K562 (cell line): ENCODE results near the gene CAPN12. TPM values are rescaled to one million over a fixed set of nuclear protein-coding genes. Genes with fewer than 3 reads are reported as not detected.

Experiments used
- ATAC-seq: fragments of 200-7000 bp; cut with Tn5 transposase; 3 replicates; pipeline ENCODE4 v1.9.1; 2020; ENCODE audit warnings: moderate library complexity
- BruUV-seq: library from RNA; stranded (reverse); fragments of 400-500 nt; replicated peaks from 2 replicates; lab custom pipeline; 2021; lab: Mats Ljungman, UMichigan
- CTCF ChIA-PET: fragments of 300-600 bp; formaldehyde crosslinking; extraction: SDS; loops from one replicate; lab custom pipeline; 2021; ENCODE audit warnings: low intra/inter-chr PET ratio; lab: Yijun Ruan, JAX
- POLR2A ChIA-PET: fragments of 300-600, 350-650 bp; sonication (Branson Sonifier 250); formaldehyde crosslinking; extraction: SDS; loops from one replicate; lab custom pipeline; 2021; ENCODE audit warnings: antibody characterized with exemption, inconsistent platforms; lab: Yijun Ruan, JAX
- DNase-seq, 4 experiments: peaks; one replicate each; pipeline versions ENCODE4 v3.0.0 to v3.0.0-alpha.2; 2011 to 2018; ENCODE audit warnings: low spot score in 3 of 4, mixed read lengths in 3 of 4; ENCODE audit errors: extremely low read depth in 1 of 4
- FAIRE-seq: peaks from 2 replicates; lab custom pipeline; 2011; peaks lifted over from hg19 to GRCh38; lab: Jason Lieb, UNC
- H2AFZ ChIP-seq: 2 replicates; pipeline ENCODE4 v1.6.0; 2011; ENCODE audit warnings: low read depth, low read length, control low read depth, inconsistent platforms
- H3K27ac ChIP-seq: fragments of 200-600 bp; 3 replicates; pipeline ENCODE4 v1.8.0; 2011; ENCODE audit warnings: low read depth, mild to moderate bottlenecking, control low read depth, inconsistent platforms, low read length, moderate library complexity, mixed read lengths; ENCODE audit errors: extremely low read depth
- H3K27me3 ChIP-seq, 2 experiments: fragments of 300-600 bp in 1 of 2; 2 replicates in 1 of 2; 3 replicates in 1 of 2; pipeline versions ENCODE4 v1.6.0 to v1.8.0; 2011; ENCODE audit warnings: inconsistent platforms in 2 of 2, low read length in 2 of 2, mild to moderate bottlenecking in 1 of 2, mixed read lengths in 1 of 2, moderate library complexity in 1 of 2; ENCODE audit not compliant: control insufficient read depth in 2 of 2, insufficient read depth in 2 of 2
- H3K36me3 ChIP-seq: fragments of 300-600 bp; 3 replicates; pipeline ENCODE4 v1.8.0; 2011; ENCODE audit warnings: mild to moderate bottlenecking, low read length, inconsistent platforms; ENCODE audit not compliant: control insufficient read depth, insufficient read depth
- H3K4me1 ChIP-seq, 2 experiments: fragments of 200-600 bp in 1 of 2; replicated peaks in 1 of 2; 2 replicates in 1 of 2; 3 replicates in 1 of 2; pipeline versions ENCODE4 v1.5.1 to v1.8.0; 2011; ENCODE audit warnings: inconsistent platforms in 2 of 2, low read length in 2 of 2, mild to moderate bottlenecking in 1 of 2, mixed read lengths in 1 of 2, moderate library complexity in 1 of 2; ENCODE audit not compliant: control insufficient read depth in 2 of 2, insufficient read depth in 2 of 2
- H3K4me2 ChIP-seq: 2 replicates; pipeline ENCODE4 v1.6.1; 2011; ENCODE audit warnings: low read length, control low read depth, inconsistent platforms, mixed read lengths; ENCODE audit not compliant: insufficient read depth
- H3K4me3 ChIP-seq: fragments of 200-600 bp; sonication (generic), shearing (Covaris generic); 2 replicates; pipeline ENCODE4 v1.5.1; 2016; ENCODE audit warnings: control low read depth, inconsistent platforms
- H3K79me2 ChIP-seq: fragments of 200-600 bp; 3 replicates; pipeline ENCODE4 v1.8.0; 2011; ENCODE audit warnings: low read length, inconsistent platforms; ENCODE audit not compliant: control insufficient read depth, insufficient read depth
- H3K9ac ChIP-seq, 2 experiments: 2 replicates each; pipeline versions ENCODE4 v1.6.0 to v1.6.1; 2011; ENCODE audit warnings: low read depth in 2 of 2, low read length in 2 of 2, control low read depth in 1 of 2, inconsistent platforms in 1 of 2, mild to moderate bottlenecking in 1 of 2, mixed read lengths in 1 of 2; ENCODE audit not compliant: insufficient read depth in 1 of 2
- H3K9me1 ChIP-seq: one replicate; pipeline ENCODE4 v1.6.0; 2011; ENCODE audit warnings: inconsistent platforms, mild to moderate bottlenecking, low read length, moderate library complexity; ENCODE audit not compliant: control insufficient read depth, insufficient read depth
- H3K9me3 ChIP-seq: replicated peaks from 2 replicates; pipeline ENCODE4 v1.5.1; 2011; ENCODE audit warnings: low read depth, low read length, inconsistent platforms; ENCODE audit not compliant: control insufficient read depth, insufficient read depth
- H4K20me1 ChIP-seq: replicated peaks from 2 replicates; pipeline ENCODE4 v1.6.1; 2011; ENCODE audit warnings: low read length, inconsistent platforms, mixed read lengths; ENCODE audit not compliant: control insufficient read depth, insufficient read depth
- CHD4 ChIP-seq: fragments of 200-600 bp; sonication (generic); IDR thresholded peaks from 3 replicates; pipeline ENCODE4 v1.6.1; 2012; ENCODE audit warnings: low read depth, mild to moderate bottlenecking, mixed read lengths, low read length, inconsistent platforms; ENCODE audit not compliant: insufficient read depth, insufficient replicate concordance, poor library complexity, severe bottlenecking
- CTCF ChIP-seq, 3 experiments: IDR thresholded peaks in 2 of 3; conservative IDR thresholded peaks in 1 of 3; 2 replicates each; pipeline ENCODE4 v1.5.1; 2011 to 2012; ENCODE audit warnings: low read length in 3 of 3, mild to moderate bottlenecking in 3 of 3, control low read depth in 2 of 3, improper control_type of control experiment in 1 of 3, inconsistent platforms in 1 of 3, low read depth in 1 of 3, mixed read lengths in 1 of 3, moderate library complexity in 1 of 3; ENCODE audit not compliant: insufficient read depth in 2 of 3
- CTCFL ChIP-seq: IDR thresholded peaks from 2 replicates; pipeline ENCODE4 v1.6.1; 2011; ENCODE audit warnings: borderline replicate concordance, low read depth, mild to moderate bottlenecking, moderate library complexity, low read length; ENCODE audit not compliant: insufficient read depth, poor library complexity, severe bottlenecking
- HMGN3 ChIP-seq: IDR thresholded peaks from 2 replicates; pipeline ENCODE4 v1.6.1; 2011; ENCODE audit warnings: borderline replicate concordance, low read depth, mild to moderate bottlenecking, mixed read lengths, low read length; ENCODE audit not compliant: insufficient read length; ENCODE audit errors: extremely low read depth
- NUFIP1 ChIP-seq: fragments of 450-650 bp; IDR thresholded peaks from 2 replicates; pipeline ENCODE4 v1.6.1; 2018; ENCODE audit not compliant: partially characterized antibody
- POLR2G ChIP-seq: fragments of 200-400 bp; formaldehyde crosslinking; IDR thresholded peaks from 2 replicates; pipeline ENCODE4 v1.6.1; 2017; ENCODE audit warnings: low read depth, mild to moderate bottlenecking, antibody characterized with exemption, low read length, moderate library complexity
- RAD21 ChIP-seq, 2 experiments: fragments of 250-450 bp in 1 of 2; fragments of 450-650 bp in 1 of 2; sonication (Bioruptor Pico) in 1 of 2; formaldehyde crosslinking in 1 of 2; IDR thresholded peaks in 1 of 2; conservative IDR thresholded peaks in 1 of 2; 2 replicates each; pipeline versions ENCODE4 v1.4.0 to v1.8.0; 2020 to 2022; ENCODE audit warnings: mild to moderate bottlenecking in 2 of 2, moderate library complexity in 1 of 2
- RBM22 ChIP-seq: fragments of 200-400 bp; formaldehyde crosslinking; IDR thresholded peaks from 2 replicates; pipeline ENCODE4 v1.6.1; 2018; ENCODE audit warnings: low read length, low read depth; ENCODE audit not compliant: poor library complexity, severe bottlenecking
- ZBTB33 ChIP-seq: sonication (generic); formaldehyde crosslinking; IDR thresholded peaks from 2 replicates; pipeline ENCODE4 v1.8.1; 2023; ENCODE audit warnings: mild to moderate bottlenecking, missing genetic modification reagents
- WGBS: fragments of 100-300 bp; shearing (Covaris generic); methylation state at CpG from one replicate; pipeline ENCODE4 v1.1.6; 2016; ENCODE audit warnings: low coverage, mixed read lengths; ENCODE audit not compliant: insufficient coverage; ENCODE audit errors: missing lambda C conversion rate; 5-methylcytosine and 5-hydroxymethylcytosine counted together
- in situ Hi-C: fragments of 300-500 bp; cut with MboI; formaldehyde crosslinking; loops from 4 replicates; pipeline ENCODE4 v1.15.0; 2018; ENCODE audit warnings: inconsistent platforms, mixed read lengths
- intact Hi-C: fragments of 100-400 bp; cut with micrococcal nuclease; formaldehyde crosslinking; loops from 2 replicates; pipeline ENCODE4 v1.14.2; 2022
- polyA plus RNA-seq, 8 experiments: library from polyadenylated mRNA; depleted of rRNA in 4 of 8; stranded (reverse) in 5 of 8; unstranded in 3 of 8; fragments of >200 nt; fragmentation: Nextera tagmentation in 2 of 8; fragmentation: Illumina TruSeq in 1 of 8; extraction: Ambion mirVana in 2 of 8; extraction: Trizol in 1 of 8; gene quantifications; 2 replicates each; pipeline versions ENCODE4 v1.2.1 to v1.2.3, GENCODE V29; 2011 to 2014; ENCODE audit warnings: inconsistent platforms in 1 of 8, missing spikeins in 1 of 8
- total RNA-seq, 7 experiments: library from RNA; depleted of rRNA in 6 of 7; stranded (reverse); fragments of >200 nt in 6 of 7; fragmentation: Illumina TruSeq in 2 of 7; extraction: Trizol in 2 of 7; gene quantifications; 2 replicates each; pipeline versions ENCODE4 v1.2.1 to v1.2.3, GENCODE V29; 2011 to 2021; ENCODE audit warnings: low replicate concordance in 1 of 7

Gene CAPN12
- total and polyA plus RNA-seq, 9 of the 15 experiments (the other 6 are each of a cell fraction or from before 2014, with no cell fraction given): 0.83 to 7.0 (median 1.6) TPM

GRCh38 chr19:38718747-38719543 is 25.3 kb downstream of the CAPN12 start:
- no peaks in the 10 kb centered on the region for H3K9me3 ChIP-seq
- H3K4me2 ChIP-seq: no peak overlapping the region
- H3K4me3 ChIP-seq: no peak overlapping the region
- H3K27ac ChIP-seq: no peak overlapping the region
- peaks cover 93% of the 10 kb centered on the region; the same call in 2 of the 3 replicates for H3K36me3 ChIP-seq
- intact Hi-C loops (no loop called here), in situ Hi-C loops (no loop called here)
- H3K4me1 ChIP-seq: peaks cover 0 to 40% of the 10 kb centered on the region in 2 experiments; a peak in 1 of 5 replicates
- no TSS peak for BruUV-seq
- H3K9me1 ChIP-seq: no peaks in the 10 kb centered on the region
- DNase-seq (peak in 3 of 4 experiments; percentile 17 to 42 (median 26)), ATAC-seq (peak; percentile 70), FAIRE-seq (peak; percentile 6)
- ChIA-PET CTCF (no interaction called here), POLR2A (no interaction called here)
- no peak overlapping the region for H2AFZ ChIP-seq
- H3K27me3 ChIP-seq: no peaks in the 10 kb centered on the region
- no peaks in the 10 kb centered on the region; the same call in 2 of the 3 replicates for H3K79me2 ChIP-seq
- 92% methylated on average over 24 of the region's 24 CpGs for WGBS
- TF ChIP-seq HMGN3 (peak; percentile 22), NUFIP1 (no peak), RAD21 (CRISPR knock-in tag; conservative IDR thresholded peaks at IDR 0.05 in 1 of 2, IDR thresholded peaks at IDR 0.05 in 1 of 2) (peak in 1 of 2 experiments; percentile 36; a peak in 2 of 4 replicates), RBM22 (peak; percentile 59), POLR2G (peak; percentile 60; the same call in 1 of the 2 replicates), CTCF (IDR thresholded peaks at IDR 0.05 in 2 of 3, conservative IDR thresholded peaks at IDR 0.05 in 1 of 3; ENCODE audit: insufficient read depth in 2 of 3, low read depth in 1 of 3, low read length in 3 of 3) (peak in 2 of 3 experiments; percentile 11 to 26; a peak in 1 of 6 replicates), CHD4 (no peak), CTCFL (peak; percentile 95), ZBTB33 (CRISPR knock-in tag) (peak; percentile 67; the same call in 1 of the 2 replicates)
- H4K20me1 ChIP-seq: peaks cover 4% of the 10 kb centered on the region; the same call in 1 of the 2 replicates
- H3K9ac ChIP-seq: peak overlapping the region in 1 of 2 experiments; percentile 1; a peak in 1 of 4 replicates
